ENCODE results near the gene FAM3C.

- no peak for TF ChIP-seq ZC3H10 (CRISPR knock-in tag; IDR thresholded peaks at IDR 0.05)
- TF ChIP-seq ESRRG (CRISPR knock-in tag; IDR thresholded peaks at IDR 0.05), result no peak
- no peak for TF ChIP-seq ZFP30 (CRISPR knock-in tag; IDR thresholded peaks at IDR 0.05)
- TF ChIP-seq, protein P1, sequence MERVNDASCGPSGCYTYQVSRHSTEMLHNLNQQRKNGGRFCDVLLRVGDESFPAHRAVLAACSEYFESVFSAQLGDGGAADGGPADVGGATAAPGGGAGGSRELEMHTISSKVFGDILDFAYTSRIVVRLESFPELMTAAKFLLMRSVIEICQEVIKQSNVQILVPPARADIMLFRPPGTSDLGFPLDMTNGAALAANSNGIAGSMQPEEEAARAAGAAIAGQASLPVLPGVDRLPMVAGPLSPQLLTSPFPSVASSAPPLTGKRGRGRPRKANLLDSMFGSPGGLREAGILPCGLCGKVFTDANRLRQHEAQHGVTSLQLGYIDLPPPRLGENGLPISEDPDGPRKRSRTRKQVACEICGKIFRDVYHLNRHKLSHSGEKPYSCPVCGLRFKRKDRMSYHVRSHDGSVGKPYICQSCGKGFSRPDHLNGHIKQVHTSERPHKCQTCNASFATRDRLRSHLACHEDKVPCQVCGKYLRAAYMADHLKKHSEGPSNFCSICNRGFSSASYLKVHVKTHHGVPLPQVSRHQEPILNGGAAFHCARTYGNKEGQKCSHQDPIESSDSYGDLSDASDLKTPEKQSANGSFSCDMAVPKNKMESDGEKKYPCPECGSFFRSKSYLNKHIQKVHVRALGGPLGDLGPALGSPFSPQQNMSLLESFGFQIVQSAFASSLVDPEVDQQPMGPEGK (CRISPR knock-in tag; IDR thresholded peaks at IDR 0.05; ENCODE audit: borderline replicate concordance), result no peak
- TF ChIP-seq, protein P2, sequence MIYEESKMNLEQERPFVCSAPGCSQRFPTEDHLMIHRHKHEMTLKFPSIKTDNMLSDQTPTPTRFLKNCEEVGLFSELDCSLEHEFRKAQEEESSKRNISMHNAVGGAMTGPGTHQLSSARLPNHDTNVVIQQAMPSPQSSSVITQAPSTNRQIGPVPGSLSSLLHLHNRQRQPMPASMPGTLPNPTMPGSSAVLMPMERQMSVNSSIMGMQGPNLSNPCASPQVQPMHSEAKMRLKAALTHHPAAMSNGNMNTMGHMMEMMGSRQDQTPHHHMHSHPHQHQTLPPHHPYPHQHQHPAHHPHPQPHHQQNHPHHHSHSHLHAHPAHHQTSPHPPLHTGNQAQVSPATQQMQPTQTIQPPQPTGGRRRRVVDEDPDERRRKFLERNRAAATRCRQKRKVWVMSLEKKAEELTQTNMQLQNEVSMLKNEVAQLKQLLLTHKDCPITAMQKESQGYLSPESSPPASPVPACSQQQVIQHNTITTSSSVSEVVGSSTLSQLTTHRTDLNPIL (CRISPR knock-in tag; IDR thresholded peaks at IDR 0.05; ENCODE audit: low read depth), result no peak
- TF ChIP-seq, protein P3, sequence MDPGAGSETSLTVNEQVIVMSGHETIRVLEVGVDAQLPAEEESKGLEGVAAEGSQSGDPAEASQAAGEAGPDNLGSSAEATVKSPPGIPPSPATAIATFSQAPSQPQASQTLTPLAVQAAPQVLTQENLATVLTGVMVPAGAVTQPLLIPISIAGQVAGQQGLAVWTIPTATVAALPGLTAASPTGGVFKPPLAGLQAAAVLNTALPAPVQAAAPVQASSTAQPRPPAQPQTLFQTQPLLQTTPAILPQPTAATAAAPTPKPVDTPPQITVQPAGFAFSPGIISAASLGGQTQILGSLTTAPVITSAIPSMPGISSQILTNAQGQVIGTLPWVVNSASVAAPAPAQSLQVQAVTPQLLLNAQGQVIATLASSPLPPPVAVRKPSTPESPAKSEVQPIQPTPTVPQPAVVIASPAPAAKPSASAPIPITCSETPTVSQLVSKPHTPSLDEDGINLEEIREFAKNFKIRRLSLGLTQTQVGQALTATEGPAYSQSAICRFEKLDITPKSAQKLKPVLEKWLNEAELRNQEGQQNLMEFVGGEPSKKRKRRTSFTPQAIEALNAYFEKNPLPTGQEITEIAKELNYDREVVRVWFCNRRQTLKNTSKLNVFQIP (CRISPR knock-in tag; IDR thresholded peaks at IDR 0.05; ENCODE audit: borderline replicate concordance, low read depth), result no peak
- TF ChIP-seq RARB (CRISPR knock-in tag; IDR thresholded peaks at IDR 0.05), result no peak
- TF ChIP-seq TOX (CRISPR knock-in tag; IDR thresholded peaks at IDR 0.05; ENCODE audit: borderline replicate concordance), result no peak
- TF ChIP-seq OSR1 (CRISPR knock-in tag; IDR thresholded peaks at IDR 0.05), result no peak
- no peak for TF ChIP-seq ZFP3 (CRISPR knock-in tag; IDR thresholded peaks at IDR 0.05)
- TF ChIP-seq GLIS3 (CRISPR knock-in tag; IDR thresholded peaks at IDR 0.05), result no peak
- no peak for TF ChIP-seq ARNTL (CRISPR knock-in tag; IDR thresholded peaks at IDR 0.05; ENCODE audit: borderline replicate concordance, low read depth)
- TF ChIP-seq, protein P4, sequence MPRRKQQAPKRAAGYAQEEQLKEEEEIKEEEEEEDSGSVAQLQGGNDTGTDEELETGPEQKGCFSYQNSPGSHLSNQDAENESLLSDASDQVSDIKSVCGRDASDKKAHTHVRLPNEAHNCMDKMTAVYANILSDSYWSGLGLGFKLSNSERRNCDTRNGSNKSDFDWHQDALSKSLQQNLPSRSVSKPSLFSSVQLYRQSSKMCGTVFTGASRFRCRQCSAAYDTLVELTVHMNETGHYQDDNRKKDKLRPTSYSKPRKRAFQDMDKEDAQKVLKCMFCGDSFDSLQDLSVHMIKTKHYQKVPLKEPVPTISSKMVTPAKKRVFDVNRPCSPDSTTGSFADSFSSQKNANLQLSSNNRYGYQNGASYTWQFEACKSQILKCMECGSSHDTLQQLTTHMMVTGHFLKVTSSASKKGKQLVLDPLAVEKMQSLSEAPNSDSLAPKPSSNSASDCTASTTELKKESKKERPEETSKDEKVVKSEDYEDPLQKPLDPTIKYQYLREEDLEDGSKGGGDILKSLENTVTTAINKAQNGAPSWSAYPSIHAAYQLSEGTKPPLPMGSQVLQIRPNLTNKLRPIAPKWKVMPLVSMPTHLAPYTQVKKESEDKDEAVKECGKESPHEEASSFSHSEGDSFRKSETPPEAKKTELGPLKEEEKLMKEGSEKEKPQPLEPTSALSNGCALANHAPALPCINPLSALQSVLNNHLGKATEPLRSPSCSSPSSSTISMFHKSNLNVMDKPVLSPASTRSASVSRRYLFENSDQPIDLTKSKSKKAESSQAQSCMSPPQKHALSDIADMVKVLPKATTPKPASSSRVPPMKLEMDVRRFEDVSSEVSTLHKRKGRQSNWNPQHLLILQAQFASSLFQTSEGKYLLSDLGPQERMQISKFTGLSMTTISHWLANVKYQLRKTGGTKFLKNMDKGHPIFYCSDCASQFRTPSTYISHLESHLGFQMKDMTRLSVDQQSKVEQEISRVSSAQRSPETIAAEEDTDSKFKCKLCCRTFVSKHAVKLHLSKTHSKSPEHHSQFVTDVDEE (CRISPR knock-in tag; IDR thresholded peaks at IDR 0.05), result no peak
Observed at GRCh38 chr7:121369462-121369861, 26.6 kb downstream of the FAM3C start.

Measured in SK-N-SH treated with all-trans-retinoic acid at 6 μM for 48 hours (cell line).